HT-29 (cell line): Measurements from ENCODE around the gene ITGAD. TPM values are rescaled to one million over a fixed set of nuclear protein-coding genes. Genes with fewer than 3 reads are reported as not detected.
A peak's percentile ranks its signal among the peaks of the same experiment; 100 is the strongest.

ENCODE experiments used
- DNase-seq: peaks from one replicate; pipeline ENCODE4 v3.0.0-alpha.2; 2015; ENCODE audit warnings: low spot score
- total RNA-seq: library from RNA; depleted of rRNA; stranded (reverse); fragments of >200 nt; shearing (Covaris generic); gene quantifications from 2 replicates; pipeline ENCODE4 v1.2.3, GENCODE V29; 2014

Gene ITGAD
- total RNA-seq, 1 experiment from 2014 or later = not detected

- DNase-seq = peak; percentile 97
Measured at GRCh38 chr16:31458844-31459686, 65.9 kb downstream of the ITGAD start, which contains the start of gene ARMC5. TSS of gene ARMC5 (plus strand) at chr16:31459501. CDS start at chr16:31459525, 24 bp downstream.

GRCh38 chr16:31459687-31460581 lies 66.8 kb downstream of the ITGAD start:
- DNase-seq = peak; percentile 99

GRCh38 chr16:31460582-31461002 lies 67.5 kb downstream of the ITGAD start:
- DNase-seq = no peak

DNA sequence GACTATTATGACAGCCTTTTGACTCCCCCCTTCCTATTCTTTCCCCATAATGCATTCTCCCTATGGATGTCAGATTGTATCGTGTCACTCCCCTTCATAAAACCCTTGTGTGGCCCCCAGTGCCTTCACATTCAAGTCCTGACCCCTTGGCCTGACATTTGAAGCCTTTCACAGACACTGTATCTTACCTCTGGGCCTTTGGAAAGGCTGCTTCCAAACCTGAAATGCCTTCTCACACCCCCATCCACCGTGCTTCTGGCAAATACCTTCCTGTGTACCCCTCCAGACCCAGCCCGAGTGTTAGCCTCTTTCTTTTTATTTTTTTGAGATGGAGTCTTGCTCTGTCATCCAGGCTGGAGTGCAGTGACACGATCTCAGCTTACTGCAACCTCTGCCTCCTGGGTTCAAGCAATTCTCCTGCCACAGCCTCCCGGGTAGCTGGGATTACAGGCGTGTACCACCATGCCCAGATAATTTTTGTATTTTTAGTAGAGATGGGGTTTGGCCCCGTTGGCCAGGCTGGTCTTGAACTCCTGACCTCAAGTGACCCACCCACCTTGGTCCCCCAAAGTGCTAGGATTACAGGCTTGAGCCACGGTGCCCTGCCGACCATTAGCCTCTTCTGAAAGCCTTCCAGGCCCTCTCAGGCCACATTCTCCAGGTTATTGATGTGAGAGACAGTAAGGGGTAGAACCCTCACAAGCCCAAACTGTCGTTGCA lies 68.2 kb downstream of the ITGAD start:
- DNase-seq = no peak

- no peak for DNase-seq
Measured at GRCh38 chr16:31461921-31462804, 69.0 kb downstream of the ITGAD start.

DNA sequence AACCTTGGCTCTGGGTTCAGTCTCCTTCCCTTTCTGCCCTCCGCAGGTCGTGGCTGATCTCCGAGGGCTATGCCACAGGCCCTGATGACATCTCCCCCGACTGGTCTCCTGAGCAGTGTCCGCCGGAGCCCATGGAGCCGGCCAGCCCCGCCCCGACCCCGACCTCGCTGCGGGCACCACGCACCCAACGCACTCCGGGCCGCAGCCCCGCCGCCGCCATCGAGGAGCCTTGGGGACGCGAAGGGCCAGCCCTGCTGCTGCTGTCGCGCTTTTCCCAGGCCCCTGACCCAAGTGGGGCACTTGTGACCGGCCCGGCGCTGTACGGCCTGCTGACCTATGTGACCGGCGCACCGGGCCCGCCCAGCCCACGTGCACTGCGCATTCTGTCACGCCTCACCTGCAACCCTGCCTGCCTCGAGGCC lies 71.2 kb downstream of the ITGAD start:
- DNase-seq = no peak

DNA sequence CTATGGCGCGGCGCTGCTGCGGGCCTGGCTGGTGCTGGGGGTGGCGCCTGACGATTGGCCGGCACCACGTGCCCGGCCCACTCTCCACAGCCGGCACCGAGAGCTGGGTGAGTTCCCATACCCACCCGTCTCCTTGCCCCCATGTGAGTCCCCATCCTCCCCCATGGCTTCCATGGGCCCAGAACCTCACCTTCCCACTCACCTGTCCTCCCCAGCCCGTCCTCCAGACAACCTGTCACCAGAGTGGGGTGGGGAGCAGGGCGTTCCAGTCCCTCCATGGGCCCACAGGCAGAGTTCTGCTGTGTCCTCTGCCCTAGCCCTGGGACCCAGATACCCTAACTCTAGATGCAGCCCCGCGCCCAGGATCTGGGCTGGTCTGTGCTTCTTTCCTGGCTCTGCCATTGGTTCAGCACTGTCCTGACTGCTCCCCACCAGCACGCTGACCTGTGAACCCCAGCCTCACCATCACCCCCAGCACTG lies 71.7 kb downstream of the ITGAD start:
- DNase-seq = no peak

DNA sequence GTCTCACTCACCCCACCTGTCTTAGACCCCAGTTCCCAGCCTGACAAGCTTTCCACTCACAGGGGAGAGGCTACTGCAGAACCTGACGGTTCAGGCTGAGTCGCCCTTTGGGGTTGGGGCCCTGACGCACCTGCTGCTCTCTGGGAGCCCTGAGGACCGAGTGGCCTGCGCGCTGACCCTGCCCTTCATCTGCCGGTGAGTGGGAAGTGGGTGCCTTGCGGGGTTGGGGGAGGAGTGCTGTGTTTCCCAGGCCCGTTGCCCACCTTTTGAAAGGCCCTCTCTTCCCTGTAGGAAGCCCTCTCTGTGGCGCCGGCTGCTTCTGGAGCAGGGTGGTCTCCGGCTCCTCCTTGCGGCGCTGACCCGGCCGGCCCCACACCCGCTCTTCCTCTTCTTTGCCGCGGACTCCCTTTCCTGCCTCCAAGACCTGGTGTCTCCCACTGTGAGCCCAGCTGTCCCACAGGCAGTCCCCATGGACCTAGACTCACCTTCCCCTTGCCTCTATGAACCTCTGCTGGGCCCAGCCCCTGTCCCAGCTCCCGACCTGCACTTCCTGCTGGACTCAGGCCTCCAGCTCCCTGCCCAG lies 72.7 kb downstream of the ITGAD start:
- no peak for DNase-seq

- no peak for DNase-seq
Measured at GRCh38 chr16:31466381-31466841, 73.3 kb downstream of the ITGAD start.

GRCh38 chr16:31467151-31467773 lies 74.1 kb downstream of the ITGAD start:
- no peak for DNase-seq

GRCh38 chr16:31467858-31468257 lies 74.7 kb downstream of the ITGAD start:
- DNase-seq = no peak

- DNase-seq = no peak
Measured at GRCh38 chr16:31470615-31471014, 77.5 kb downstream of the ITGAD start.

DNA sequence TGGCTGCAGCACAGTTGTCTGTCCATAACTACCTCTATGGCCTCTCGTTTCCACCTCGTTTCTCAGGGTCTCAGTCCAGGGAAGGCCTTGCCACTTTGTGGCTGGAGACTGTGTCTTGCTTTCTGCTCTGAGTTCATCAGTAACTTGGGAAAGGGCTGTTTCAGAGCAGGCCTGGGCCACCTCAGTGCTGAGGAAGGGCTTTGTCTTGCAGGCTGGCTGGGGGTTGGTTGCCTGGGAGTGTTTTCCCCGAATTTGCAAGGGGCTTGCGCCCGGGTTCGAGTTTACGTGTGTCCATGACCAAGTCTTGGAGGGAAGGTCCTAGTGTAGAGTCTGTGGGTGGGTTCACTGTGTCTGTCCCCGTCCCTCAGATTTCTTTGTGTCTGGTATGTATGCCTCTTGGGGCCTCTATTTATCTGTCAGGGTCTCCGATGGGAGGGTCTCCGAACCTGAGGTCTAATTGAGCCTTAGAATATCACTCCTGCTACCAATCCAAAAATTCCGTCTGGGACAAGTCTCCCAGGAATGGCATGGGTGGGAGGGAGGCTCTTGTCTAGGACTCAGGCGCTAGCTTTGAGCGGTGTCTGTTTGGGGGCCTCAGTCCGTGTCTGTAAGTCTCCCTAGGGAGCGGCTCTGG lies 78.2 kb downstream of the ITGAD start:
- no peak for DNase-seq

DNA sequence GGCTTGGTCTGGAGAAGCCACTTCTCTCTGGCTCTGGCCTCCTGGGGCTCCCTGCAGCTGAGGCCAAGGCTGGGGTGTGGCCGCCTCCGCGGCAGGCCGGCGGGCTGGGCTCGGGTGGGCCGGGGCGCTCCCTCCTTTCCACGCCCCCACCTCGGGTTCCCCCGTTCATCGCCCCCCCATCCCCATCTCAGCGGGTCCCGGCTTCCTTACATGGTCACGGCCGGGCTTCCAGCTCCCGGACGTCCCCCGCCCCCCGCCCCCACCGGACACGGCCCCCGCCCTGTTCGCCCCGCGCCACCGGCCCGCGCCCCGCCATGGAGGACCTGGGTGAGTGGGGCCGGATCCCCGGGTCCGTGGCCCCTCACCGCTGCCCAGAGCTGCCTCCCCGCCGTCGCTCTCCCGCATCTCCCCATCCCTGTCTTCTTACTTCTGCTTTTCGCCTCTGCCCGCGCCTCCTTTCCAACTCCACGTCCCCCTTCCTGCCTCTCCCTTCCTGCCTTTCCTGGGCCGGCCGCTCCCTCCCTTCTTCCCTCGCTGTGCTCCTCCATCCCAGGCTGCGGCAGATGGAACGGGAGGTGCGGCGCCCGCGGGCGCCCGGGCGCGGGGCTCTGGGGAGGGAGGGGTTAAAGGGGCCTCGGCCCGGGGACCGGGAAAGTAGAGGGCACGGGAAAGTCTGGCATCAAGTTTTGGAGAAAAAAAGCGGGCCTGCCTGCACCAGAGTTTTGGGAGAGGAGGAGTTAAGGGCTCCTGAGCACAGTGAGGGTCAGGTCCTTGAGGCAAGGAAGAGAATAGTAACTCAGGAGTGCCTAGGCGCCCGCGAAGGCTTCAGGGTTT lies 79.0 kb downstream of the ITGAD start, which contains the start of gene TGFB1I1:
Gene TGFB1I1 (plus strand): TSS at position 278 of the 834 bp plus-strand sequence. CDS start 37 bp downstream, at position 315.
- DNase-seq = no peak

GRCh38 chr16:31472709-31473203 lies 79.6 kb downstream of the ITGAD start:
- peak; percentile 82 for DNase-seq

GRCh38 chr16:31473264-31473984 lies 80.3 kb downstream of the ITGAD start:
- DNase-seq = no peak

GRCh38 chr16:31474173-31474714 lies 81.1 kb downstream of the ITGAD start:
- DNase-seq = no peak
